Muscle of back (tissue), 11 donors: ENCODE results near the gene LDLRAD4. TPM values are rescaled to one million over a fixed set of nuclear protein-coding genes. Genes with fewer than 3 reads are reported as not detected.

Experiments
- DNase-seq, 3 donors: peaks; one replicate each; pipeline versions ENCODE4 v3.0.0 to v3.0.0-alpha.2; 2013
- polyA plus RNA-seq, 10 donors: library from polyadenylated mRNA; unstranded; fragments of 120-200 nt; gene quantifications; one replicate each; pipeline ENCODE4 v1.2.1, GENCODE V29; 2013; ENCODE audit not compliant: insufficient read length in 10 of 10

Gene LDLRAD4
- polyA plus RNA-seq, 10 donors: 6.9 to 15.9 (median 11.2) TPM

DNA sequence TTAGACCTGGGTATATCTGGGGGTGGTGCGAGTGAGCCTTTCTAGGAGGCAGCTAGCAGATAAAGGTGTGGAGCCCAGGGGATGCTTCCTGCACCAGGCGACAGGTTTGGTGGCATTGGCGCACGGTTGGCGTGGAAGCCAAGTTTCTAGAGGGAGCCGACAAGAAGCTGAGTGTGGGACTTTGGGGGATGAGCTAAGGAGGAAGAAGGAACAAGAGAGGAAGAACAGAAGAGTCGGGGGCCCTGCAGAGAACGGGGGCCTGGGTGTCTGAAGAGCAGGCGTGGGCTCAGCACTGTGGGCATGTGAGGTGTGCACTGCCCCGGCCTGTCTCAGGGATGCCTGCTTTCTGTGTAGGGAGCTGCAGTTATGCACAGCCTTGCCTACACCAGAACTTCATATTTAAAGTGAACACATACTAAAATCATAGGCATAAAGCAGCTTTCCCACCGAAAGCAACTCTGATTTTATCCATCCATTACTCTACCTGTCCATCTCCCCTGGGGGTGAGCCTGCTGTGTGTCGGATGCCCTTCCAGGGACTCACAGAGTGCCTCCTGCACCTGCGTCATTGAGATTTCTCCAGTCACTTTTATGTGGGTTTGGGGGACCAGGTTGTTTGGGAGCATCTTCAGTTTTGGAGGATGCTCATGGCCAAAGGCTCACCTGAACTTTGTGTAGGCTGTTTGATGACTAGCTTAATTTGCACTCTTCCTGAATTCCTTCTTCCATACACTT, 149.7 kb downstream of the LDLRAD4 start:
- DNase-seq: no peak

DNA sequence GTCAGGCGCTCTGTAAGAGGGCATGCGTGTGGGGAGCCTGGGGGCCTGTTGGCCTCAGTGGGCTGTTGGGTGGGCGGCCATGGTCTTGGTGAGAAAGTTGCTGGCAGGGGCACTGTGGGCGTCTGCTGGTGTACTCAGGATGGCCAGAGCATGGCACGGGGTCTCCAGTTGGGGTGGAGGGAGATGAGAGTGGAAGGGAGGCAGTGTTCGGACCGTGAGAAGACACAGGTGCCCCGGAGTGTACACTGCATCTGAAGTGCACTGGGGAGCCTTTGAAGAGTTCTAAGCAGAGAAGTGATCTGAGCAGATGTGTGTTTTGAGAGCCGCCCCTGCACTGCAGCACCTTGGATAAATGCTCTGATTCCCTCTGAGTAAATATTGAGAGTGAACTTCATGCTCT, 150.8 kb downstream of the LDLRAD4 start:
- DNase-seq: no peak

DNA sequence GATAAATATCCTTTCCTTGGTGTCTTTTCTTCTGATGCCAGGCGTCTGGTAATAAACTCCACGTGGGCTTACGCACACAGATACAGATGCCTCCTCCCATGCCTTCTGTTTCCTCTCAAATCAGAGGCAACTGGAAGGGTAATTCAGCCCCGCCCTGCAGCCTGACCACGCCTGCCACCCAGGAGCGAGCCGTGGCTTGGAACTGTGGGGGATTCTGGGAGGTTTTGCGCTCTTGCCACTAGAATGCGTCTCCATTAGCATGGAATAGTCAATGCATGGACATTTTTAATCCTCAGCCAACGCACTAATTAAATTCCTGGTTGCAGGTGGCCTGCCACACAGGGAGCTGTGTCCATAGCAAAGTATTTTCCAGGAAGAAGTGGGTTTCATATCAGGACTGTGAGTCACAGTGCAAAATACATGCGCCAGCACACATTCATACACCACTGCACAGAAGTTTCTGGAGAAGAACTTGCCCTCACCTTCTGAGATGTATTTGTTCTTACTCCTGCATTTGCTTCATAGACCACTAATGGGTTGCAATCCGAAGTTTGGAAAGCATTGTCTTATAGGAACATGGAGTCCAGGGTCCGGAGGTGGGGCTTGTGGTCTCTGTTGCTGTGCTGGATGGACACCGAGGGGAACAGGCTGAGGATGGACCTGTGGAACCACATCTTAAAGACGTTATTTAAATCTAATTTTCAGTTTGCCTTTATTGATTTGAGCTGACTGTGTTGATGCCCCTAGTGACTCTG, 151.4 kb downstream of the LDLRAD4 start:
- no peak for DNase-seq

DNA sequence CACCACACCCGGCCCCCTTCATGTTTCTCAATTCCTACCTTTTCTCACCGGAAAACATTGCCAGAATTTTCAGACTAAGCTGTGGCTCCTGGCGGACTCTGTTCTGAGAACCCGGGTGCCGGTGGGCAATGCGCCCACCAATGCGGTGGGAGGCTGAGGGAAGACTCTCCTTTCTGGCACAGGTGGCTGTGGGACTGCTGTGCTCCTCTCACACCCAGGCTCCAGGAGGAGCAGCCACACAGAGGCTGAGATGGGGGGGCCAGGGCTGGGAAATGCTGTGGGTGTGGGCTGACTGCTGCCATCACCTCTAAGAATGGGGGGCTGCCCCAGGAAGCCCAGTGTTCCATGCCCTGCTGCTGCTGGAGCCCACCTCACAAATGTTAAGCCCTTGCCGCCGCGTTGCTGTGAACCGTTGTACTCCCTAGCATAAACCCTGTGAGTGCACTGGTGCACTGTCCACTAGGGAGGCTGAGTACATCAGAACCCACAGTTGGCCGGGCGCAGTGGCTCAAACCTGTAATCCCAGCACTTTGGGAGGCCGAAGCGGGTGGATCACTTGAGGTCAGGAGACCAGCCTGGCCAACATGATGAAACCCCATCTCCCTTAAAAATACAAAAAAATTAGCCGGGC, 152.6 kb downstream of the LDLRAD4 start:
- DNase-seq: no peak

DNA sequence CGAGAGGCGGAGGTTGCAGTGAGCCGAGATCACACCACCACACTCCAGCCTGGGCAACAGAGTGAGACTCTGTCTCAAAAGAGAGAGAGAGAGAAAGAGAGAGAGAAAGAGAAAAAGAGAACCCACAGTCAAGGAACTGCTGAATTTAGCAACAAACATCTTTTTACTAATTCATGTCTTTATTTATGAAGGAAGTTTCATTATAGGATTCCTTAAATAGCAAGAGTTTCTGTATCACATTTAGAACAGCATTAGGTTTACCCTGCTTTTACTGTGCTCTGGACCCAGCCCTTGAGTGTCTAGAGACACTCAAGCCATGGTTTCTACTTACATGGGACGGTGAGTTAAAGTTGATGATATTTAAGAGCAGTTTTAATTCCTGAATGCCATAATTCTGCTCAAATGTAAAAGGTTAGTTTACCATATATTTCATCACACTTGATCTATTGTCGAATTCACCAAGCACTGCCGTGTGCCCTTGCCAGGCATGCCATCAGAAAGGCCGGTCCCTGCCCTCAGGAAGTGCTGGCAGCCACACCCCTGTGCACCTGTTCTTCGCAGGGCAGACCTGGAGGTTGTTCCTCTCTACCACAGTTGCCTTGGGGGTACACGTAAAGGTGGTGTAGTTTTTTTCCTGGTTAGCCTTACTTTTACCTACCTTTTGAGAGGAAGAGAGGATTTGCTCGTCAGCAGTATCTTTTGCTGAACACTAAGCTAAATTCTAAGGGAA, 153.3 kb downstream of the LDLRAD4 start:
- DNase-seq: no peak

DNA sequence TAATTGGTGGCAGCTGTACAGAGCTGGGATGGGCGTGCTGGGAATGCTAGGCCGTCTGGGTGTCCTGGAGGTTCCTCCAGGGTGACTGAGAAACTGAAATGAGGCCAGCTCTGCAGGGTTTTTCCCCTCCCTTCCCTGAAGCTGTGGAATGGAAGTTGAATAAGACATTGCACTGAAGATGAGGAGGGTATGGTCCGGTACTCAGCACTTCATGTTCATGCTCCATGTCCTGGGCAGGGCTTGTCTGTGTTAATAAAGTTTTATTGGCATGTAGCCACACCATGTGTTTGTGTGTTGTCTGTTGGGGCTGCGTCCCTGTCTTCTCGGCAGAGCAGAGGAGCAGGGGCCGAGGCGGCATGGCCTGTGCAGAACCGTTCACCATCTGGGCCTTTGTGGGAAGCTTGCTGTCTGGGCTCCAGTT, 154.0 kb downstream of the LDLRAD4 start:
- DNase-seq: no peak

DNA sequence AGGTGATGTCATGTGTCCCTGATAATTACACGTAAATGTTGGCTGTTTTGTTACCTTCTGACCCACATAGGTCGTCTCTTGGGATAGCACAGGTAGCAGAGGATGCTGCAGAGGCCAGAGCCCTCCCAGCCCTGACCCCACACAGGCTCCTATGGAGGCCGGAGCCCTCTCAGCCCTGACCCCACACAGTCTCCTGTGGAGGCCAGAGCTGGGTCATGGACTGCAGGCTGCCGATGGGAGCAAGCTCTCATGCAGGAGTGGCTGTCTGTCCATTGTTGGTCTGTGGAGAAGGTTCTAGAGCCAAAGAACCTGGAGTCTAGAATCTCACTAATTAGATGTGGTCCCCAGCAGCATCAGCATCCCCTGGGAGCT, 155.5 kb downstream of the LDLRAD4 start:
- no peak for DNase-seq

DNA sequence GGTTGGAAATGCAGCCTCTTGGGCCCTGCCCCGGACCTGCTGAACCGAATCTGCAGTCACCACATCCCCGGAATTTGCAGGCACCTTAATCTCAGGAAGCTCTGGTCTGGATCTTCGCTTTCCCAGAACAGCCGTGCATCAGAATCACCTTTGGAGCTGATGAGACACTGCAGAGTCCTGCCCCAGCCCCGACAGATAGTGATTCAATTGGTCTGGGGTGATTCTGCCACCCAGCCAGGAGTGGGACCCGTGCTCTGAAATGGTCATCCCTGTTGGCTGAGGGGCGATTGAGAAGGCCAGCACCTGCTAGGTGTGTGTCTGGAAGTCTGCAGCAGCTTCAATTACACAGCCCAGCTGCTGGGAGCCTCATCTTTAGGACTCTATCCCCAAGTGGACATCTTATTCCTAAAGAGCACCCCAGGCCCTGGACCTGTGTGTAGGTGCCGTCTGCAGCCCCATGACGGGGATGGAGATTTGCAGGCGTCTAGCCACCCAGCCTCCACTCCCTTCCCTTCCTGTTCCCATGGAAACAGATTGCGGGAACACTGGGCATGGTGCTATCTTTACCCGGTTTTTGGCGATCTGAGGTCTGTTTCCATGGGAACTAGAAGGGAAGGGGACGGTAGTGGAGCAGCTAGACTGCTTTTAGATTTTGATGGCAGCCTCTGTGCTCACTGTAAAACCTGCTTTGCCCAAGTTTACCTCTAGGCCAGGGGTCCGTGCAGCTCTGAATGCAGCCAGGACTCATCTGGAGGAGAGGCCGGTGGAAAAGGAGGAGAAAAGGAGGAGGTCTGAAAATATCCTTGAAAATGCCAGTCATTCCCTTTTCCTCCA, 156.1 kb downstream of the LDLRAD4 start:
- peak in 1 of 3 donors; percentile 36 for DNase-seq

DNA sequence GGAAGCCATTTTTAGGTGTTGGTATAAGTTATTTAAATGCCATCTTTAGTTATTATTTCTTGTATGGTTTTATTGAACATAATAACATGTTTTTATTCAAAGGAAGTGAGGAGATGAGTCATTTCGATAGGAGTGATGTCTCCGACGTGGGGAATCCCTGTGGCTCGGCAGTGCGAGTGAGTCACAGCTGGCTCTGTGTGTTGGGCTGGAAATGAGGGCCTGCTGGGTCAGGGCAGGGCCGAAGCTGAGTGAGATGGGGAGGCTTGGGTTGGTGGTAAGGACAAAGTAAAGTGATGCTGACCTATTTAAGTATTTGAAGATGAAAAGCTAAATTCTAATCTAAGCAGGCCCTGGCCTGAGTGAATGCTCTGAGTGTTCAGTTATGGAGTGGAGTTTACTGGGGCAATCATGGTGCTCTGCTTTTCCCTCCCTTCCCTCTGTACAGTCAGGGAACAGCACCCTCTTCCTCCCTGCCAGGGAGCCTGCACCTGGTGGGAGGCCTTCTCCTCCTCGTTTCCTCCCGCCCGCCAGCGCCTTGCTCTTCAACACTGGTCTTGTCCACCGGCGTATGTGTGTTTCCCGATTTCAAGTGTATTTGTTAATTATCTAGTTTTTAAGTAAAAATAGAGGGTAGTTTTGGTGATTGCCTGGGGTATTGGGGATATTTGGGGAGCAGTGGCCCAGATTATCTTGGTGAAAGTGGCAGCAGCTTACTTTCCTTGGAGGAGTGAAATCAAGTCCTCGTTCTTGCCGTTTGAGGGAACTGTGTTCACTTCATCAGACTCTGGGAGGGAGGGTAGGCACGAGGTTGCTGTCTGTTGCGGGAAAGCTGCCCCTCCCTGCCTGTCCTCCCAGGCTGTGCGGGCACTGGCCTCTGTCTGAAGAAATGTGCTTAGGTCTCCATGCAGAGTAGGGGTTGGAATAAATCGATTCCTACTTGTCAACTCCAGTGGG, 157.0 kb downstream of the LDLRAD4 start:
- DNase-seq: peak; percentile 68 to 73 (median 73)

DNA sequence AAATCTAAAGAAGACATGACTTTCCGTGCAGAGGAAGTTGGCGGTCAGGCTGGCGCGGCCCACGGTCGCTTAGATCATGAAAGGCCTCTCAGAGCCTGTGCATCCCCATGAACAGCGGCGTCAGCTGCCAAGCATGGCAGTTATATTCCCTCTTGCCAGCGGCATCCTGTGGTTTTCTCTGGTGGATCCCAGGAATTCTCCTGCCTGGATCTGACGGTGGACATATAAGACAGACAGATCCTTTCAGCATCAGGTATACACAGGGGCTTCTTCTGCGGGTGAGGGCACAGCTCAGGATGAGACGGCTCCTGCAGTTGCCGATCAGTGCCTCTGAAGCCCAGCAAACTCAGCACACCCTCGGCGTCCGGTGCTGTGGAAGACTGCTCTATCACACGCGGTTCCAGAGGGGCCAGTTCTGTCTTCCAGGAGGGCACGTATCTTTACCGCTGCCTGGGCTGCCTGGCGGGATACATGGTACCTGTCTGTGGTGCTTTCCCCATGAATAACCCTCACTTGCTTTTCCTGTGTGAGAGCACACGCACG, 157.8 kb downstream of the LDLRAD4 start:
- DNase-seq: no peak

DNA sequence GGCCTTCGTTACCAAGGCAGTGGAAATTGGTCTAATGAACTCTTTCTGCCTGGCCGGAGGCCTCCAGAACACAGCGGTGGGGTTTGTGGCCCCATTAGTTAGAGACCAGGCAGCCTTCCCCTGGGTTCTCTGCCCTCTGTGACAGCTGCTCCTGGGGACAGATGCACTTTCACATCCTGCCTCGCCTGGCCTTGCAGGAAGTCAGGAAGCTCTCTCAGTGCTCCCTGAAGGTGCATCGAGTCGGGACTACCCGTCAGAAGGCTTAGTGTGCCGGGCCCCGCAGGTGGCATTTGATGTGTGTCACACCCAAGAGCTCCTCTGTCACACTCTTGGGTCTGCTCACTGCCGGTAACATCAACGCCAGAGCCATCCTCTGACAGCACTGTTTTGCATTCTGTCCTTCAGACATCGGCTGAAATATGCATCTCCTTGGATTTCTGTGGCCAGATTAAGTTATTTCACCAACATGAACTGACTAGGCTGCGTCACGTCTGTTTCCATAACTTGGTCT, 158.3 kb downstream of the LDLRAD4 start:
- no peak for DNase-seq

DNA sequence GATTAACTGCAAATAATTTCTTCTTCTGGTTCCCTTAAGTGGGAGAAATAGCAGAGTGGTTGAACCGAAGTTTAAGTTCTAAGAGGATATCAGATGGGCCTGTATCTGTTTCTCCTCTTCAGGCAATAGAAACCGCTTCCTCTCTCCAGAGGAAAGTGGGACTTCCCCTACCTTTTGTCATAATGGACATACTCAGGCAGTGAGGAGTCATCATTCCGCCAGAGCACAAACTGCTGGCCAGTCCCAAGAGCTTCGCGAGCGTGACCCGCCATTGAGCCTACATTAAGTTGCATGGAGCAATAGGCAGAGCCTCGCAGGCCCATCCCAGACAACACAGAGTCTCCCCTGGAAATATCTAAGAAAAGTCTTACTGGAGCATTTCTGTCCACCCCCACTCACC, 158.9 kb downstream of the LDLRAD4 start:
- no peak for DNase-seq

DNA sequence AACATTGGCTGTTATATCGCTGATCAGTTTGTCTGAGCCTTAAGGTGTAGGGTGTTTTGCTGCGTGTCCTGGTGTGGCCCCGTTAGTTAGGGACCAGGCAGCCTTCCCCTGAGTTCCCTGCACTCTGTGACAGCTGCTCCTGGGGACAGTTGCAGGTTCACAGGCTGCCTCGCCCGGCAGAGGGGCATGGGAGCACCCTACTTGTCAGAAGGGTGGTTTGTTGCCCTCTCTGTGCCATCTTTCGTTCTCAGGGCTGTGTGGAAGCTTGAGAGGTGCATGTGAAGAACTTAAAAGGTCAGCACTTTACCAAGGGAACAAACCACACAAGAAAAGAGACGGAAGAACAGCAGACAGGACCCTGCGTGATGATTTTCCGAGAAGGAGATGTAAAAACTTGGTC, 159.6 kb downstream of the LDLRAD4 start:
- peak in 1 of 3 donors; percentile 31 for DNase-seq

DNA sequence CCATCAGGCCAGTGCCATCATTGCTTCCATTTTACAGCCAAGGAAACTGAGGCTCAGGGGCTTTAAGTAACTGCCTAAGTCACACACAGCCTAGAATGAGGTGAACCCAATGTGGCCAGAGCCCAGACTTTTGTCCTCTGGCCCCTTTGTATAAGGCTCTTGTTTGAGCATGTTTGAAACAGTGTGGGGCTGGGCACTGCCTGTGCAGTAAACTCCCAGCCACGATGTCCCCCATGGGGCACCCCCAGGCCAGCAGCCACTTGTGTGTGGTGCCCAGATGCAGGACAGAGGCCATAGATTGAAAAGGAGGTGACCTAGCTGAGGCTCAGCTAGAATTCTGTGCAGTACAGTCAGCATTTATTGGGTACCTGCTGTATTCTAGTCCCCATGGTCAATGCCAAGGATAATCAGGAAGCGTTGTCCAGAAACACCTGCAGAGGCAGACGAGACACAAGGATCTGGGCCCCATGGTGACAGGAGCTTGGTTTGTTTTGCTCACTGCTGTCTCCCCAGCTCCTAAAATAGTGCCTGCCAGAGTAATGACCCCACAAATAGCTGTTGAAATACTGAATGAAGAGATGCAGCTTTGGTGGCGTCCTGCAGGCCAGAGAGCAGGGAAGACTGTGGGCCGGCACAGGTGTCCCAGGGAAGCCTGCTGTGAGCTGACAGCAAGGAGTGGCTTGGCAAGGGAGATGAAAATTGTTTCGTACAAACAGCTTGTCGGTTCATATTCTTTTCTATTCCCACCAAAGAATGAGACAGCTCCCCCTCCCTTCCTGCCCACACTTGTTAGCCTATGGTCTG, 160.7 kb downstream of the LDLRAD4 start:
- peak in 2 of 3 donors; percentile 17 to 43 for DNase-seq

DNA sequence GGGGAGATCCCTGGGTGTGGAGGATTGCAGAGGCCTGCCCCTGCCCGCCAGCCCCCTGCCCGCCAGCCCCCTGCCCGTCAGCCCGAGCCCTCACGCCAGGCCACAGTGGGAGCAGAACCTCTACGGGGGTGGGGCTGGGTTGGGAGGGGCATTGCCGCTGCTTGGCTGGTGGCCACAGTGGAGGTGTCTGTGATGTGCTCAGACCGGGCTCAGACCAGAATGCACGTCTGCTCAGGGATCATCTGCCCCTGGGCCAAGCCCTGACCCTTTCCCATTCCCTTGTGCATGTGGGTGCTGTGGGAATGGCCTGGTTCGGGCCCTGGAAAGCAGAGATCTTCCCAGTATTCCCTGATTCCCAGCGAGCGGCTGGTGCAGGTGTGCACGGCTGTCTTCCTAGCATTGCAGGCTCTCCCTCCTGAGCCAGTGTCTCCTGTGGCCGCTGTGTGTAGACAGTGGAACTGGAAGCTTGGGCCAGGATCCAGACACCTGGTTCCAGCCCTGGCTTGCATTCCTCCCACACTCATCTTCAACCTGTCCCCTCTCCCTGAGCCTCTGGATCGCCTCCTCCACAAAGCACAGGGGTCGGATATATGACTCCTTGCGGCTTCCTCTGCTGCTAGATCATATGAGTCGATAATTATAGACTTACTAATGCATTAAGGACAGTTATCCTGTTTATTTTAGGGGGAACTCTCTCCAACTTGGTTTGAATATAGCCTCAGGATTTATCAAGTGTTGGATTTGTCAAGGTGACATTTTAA, 161.6 kb downstream of the LDLRAD4 start:
- peak in 2 of 3 donors; percentile 14 to 55 for DNase-seq

DNA sequence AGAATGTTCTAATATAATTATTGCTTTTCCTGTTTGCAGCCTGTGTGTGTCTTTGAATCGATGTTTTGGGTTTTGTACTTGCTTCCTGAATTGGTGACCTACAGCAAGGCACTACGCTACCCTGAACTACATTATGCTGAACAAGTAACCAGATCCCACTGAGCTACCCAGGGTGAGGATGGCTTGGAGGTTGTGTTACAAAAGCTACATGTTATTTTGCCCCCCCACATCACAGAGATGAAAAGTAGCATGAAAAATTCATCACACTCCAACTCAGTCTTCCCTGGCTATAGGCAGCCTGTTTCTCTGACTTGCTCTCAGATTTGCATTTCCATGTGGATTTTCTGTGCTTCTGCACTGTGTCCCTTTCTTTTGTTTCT, 162.1 kb downstream of the LDLRAD4 start:
- DNase-seq: peak in 1 of 3 donors; percentile 39

DNA sequence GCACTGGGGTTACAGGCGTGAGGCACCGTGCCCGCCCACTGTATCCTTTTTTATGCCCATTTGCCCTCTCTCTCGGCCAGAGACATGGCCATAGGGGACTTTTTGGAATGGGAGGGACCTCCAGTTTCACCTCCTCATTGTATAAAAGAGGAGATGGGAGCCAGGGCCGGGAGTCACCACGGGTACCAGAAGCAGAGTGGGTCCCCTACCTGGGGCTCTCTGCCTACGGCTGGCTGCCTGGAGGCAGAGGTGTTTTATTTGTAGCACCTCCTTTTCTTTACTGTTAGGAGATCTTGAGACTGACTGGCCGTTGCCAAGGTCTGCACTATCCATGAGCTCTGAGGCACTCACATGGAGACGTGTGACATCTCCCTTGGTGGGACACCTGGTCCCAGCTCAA, 162.8 kb downstream of the LDLRAD4 start:
- DNase-seq: no peak

DNA sequence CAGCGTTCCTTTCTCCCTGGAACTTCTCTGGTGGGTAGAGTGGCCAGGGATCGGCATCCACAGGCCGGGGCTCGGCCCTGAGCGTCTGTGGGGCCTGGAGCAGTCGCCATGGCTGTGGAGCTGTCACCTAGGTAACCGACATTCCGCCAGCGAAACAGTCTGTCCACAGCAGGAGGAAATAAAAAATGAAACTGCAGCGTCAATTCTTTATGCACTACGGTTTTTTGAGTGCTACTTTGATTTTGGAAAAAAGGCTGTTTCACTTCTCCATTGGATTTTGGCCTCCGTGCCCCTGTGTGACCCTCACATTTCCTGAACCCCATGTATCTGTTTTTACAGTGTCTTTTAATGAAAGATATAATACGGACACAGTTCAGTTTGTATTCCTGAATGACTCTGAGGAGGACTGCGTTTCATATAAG, 163.4 kb downstream of the LDLRAD4 start:
- DNase-seq: peak; percentile 59 to 92 (median 84)
